IMR-90 (cell line): Measurements from ENCODE around the gene IQCF6.

Experiments used
- BHLHE40 ChIP-seq: fragments of 150-350 bp; IDR thresholded peaks from 2 replicates; pipeline ENCODE4 v1.6.1; 2016; ENCODE audit warnings: mild to moderate bottlenecking, low read depth, low read length
- CHD1 ChIP-seq: IDR thresholded peaks from 2 replicates; pipeline ENCODE4 v1.6.1; 2012; ENCODE audit warnings: low read depth, low read length, improper control_type of control experiment
- CTCF ChIP-seq: conservative IDR thresholded peaks from 2 replicates; pipeline ENCODE4 v1.5.1; 2012; ENCODE audit warnings: mild to moderate bottlenecking, low read depth, low read length, improper control_type of control experiment
- MAFK ChIP-seq: IDR thresholded peaks from 2 replicates; pipeline ENCODE4 v1.6.1; 2012; ENCODE audit warnings: low read depth, low read length, improper control_type of control experiment
- MXI1 ChIP-seq: IDR thresholded peaks from 2 replicates; pipeline ENCODE4 v1.6.1; 2012; ENCODE audit warnings: low read depth, mild to moderate bottlenecking, low read length, moderate library complexity, borderline replicate concordance
- POLR2A ChIP-seq: IDR thresholded peaks from 2 replicates; pipeline ENCODE4 v1.6.1; 2012; ENCODE audit warnings: mild to moderate bottlenecking, low read depth, low read length
- RAD21 ChIP-seq: IDR thresholded peaks from 2 replicates; pipeline ENCODE4 v1.6.1; 2012; ENCODE audit warnings: low read length, improper control_type of control experiment
- RCOR1 ChIP-seq: IDR thresholded peaks from 2 replicates; pipeline ENCODE4 v1.6.1; 2012; ENCODE audit warnings: mild to moderate bottlenecking, low read length, improper control_type of control experiment; ENCODE audit not compliant: insufficient replicate concordance
- RFX5 ChIP-seq: IDR thresholded peaks from 2 replicates; pipeline ENCODE4 v1.8.0; 2012; ENCODE audit warnings: low read depth, mild to moderate bottlenecking, low read length, moderate library complexity
- SMC3 ChIP-seq: fragments of 150-350 bp; IDR thresholded peaks from 2 replicates; pipeline ENCODE4 v1.6.1; 2016; ENCODE audit warnings: low read depth, mild to moderate bottlenecking, antibody characterized with exemption, low read length, moderate library complexity
- USF2 ChIP-seq: fragments of 150-350 bp; IDR thresholded peaks from 2 replicates; pipeline ENCODE4 v1.6.1; 2017; ENCODE audit warnings: mild to moderate bottlenecking, antibody characterized with exemption, low read length, low read depth

DNA sequence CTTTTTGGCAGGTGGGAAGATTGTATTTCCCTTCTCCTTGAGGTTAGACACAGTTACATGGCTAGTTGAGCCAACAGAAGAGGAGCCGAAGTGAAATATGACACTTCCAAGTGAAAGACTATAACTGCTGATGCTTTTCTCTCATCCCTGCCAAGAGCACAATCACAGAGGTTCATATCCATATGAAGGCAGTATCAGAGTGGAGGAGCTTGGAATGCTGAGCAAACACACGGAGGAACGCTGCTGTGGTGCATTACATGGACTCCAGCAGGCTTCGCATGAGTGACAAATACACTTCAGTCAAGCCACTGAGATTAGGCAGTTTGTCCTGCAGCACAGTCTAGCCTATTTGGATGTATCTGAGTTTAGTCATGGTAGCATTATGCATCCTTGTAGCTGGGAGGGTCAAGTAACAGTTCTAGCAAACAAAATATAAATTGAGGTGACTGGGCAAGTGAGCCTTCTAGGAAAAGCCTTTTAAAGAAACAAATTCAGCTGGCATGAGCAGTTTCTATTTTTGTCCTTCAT lies 5.4 kb downstream of the IQCF6 start:
- TF ChIP-seq CHD1 (no peak), SMC3 (no peak), CTCF (no peak), POLR2A (no peak), MXI1 (no peak), RAD21 (no peak), RFX5 (no peak), BHLHE40 (no peak), RCOR1 (no peak), USF2 (no peak), MAFK (no peak)
